Thyroid gland (tissue), 4 donors: ENCODE results near the gene PDE6A.

Experiments used
- POLR2A ChIP-seq, 2 donors: fragments of 450-650 bp; IDR thresholded peaks; one replicate each; pipeline ENCODE4 v1.6.1; 2017; ENCODE audit warnings: antibody characterized with exemption in 2 of 2, mild to moderate bottlenecking in 2 of 2, moderate library complexity in 1 of 2
- TF ChIP-seq, protein P1 (sequence below), 6 experiments: fragments of 200-600 bp in 3 of 6; fragments of 450-650 bp in 3 of 6; sonication (generic) in 3 of 6; IDR thresholded peaks; one replicate each; pipeline ENCODE4 v1.5.1; 2016 to 2019; ENCODE audit warnings: antibody characterized with exemption in 6 of 6, mild to moderate bottlenecking in 2 of 6, inconsistent platforms in 1 of 6, moderate library complexity in 1 of 6

DNA sequence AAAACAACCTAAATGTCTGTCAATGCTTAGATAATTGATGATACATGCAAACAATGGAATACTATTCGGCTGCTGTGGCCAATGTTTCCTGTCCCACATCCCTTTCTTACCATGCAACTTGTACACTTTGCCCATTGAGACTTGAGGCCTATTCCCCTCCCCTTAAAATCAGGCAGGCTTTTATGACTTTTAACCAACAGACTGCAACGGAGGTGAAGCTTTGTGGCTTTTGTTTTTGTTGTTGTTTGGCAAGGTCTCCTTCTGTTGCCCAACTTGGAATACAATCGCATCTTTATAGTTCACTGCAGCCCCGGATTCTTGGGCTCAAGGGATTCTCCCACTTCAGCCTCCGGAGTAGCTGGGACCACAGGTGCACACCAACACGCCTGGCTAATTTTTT, 10.2 kb upstream of the PDE6A start:
- TF ChIP-seq POLR2A (IDR thresholded peaks at IDR 0.05) = no peak
- TF ChIP-seq, protein P1, sequence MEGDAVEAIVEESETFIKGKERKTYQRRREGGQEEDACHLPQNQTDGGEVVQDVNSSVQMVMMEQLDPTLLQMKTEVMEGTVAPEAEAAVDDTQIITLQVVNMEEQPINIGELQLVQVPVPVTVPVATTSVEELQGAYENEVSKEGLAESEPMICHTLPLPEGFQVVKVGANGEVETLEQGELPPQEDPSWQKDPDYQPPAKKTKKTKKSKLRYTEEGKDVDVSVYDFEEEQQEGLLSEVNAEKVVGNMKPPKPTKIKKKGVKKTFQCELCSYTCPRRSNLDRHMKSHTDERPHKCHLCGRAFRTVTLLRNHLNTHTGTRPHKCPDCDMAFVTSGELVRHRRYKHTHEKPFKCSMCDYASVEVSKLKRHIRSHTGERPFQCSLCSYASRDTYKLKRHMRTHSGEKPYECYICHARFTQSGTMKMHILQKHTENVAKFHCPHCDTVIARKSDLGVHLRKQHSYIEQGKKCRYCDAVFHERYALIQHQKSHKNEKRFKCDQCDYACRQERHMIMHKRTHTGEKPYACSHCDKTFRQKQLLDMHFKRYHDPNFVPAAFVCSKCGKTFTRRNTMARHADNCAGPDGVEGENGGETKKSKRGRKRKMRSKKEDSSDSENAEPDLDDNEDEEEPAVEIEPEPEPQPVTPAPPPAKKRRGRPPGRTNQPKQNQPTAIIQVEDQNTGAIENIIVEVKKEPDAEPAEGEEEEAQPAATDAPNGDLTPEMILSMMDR (IDR thresholded peaks at IDR 0.05) = no peak
